PC-9 (cell line): ENCODE measurements around the gene SPATS2. TPM values are rescaled to one million over a fixed set of nuclear protein-coding genes. Genes with fewer than 3 reads are reported as not detected.

Source experiments
- BruUV-seq: library from RNA; stranded (reverse); fragments of 400-500 nt; replicated peaks from 2 replicates; lab custom pipeline; 2021; lab: Mats Ljungman, UMichigan
- CTCF ChIA-PET: fragments of 300-600 bp; sonication (Branson Sonifier 250); formaldehyde crosslinking; loops from one replicate; lab custom pipeline; 2022; ENCODE audit warnings: antibody characterized with exemption; lab: Charles Lee
- POLR2A ChIA-PET: fragments of 300-600 bp; sonication (Branson Sonifier 250); formaldehyde crosslinking; loops from one replicate; lab custom pipeline; 2022; ENCODE audit warnings: antibody characterized with exemption; ENCODE audit not compliant: unreplicated experiment; lab: Charles Lee
- DNase-seq, 2 experiments: peaks; one replicate each; pipeline versions ENCODE4 v3.0.0 to v3.0.0-alpha.2; 2015 to 2022; ENCODE audit warnings: mixed read lengths in 1 of 2
- H2AFZ ChIP-seq: fragments of 200-600 bp; sonication (generic); 2 replicates; pipeline ENCODE4 v1.8.1; 2017; ENCODE audit warnings: antibody characterized with exemption
- H3F3A ChIP-seq: fragments of 200-600 bp; sonication (generic); 2 replicates; pipeline ENCODE4 v1.8.1; 2017; ENCODE audit warnings: antibody characterized with exemption, mild to moderate bottlenecking, low read depth; ENCODE audit not compliant: insufficient read depth
- H3K27ac ChIP-seq: fragments of 200-600 bp; sonication (generic); 2 replicates; pipeline ENCODE4 v1.6.1; 2016; ENCODE audit warnings: mixed run types
- H3K27me3 ChIP-seq: fragments of 200-600 bp; sonication (generic); 2 replicates; pipeline ENCODE4 v1.6.1; 2016; ENCODE audit warnings: low read depth, mixed run types; ENCODE audit not compliant: insufficient read depth
- H3K36me3 ChIP-seq: fragments of 200-600 bp; sonication (generic); 2 replicates; pipeline ENCODE4 v1.6.1; 2016; ENCODE audit warnings: low read depth, mixed run types
- H3K4me1 ChIP-seq: fragments of 200-600 bp; sonication (generic); replicated peaks from 2 replicates; pipeline ENCODE4 v1.6.1; 2016; ENCODE audit warnings: mixed run types; ENCODE audit not compliant: insufficient read depth
- H3K4me2 ChIP-seq: fragments of 200-600 bp; sonication (generic); 2 replicates; pipeline ENCODE4 v1.6.1; 2017; ENCODE audit warnings: mixed run types
- H3K4me3 ChIP-seq: fragments of 200-600 bp; sonication (generic); 2 replicates; pipeline ENCODE4 v1.6.1; 2016; ENCODE audit warnings: mixed run types
- H3K79me2 ChIP-seq: fragments of 200-600 bp; sonication (generic); 2 replicates; pipeline ENCODE4 v1.6.1; 2017; ENCODE audit warnings: low read depth, mixed run types
- H3K9me2 ChIP-seq: fragments of 200-600 bp; sonication (generic); 2 replicates; pipeline ENCODE4 v1.8.1; 2017; ENCODE audit warnings: mild to moderate bottlenecking; ENCODE audit not compliant: insufficient read depth
- H3K9me3 ChIP-seq: fragments of 200-600 bp; sonication (generic); 2 replicates; pipeline ENCODE4 v1.8.1; 2016; ENCODE audit warnings: low read depth; ENCODE audit not compliant: insufficient read depth
- H4K20me1 ChIP-seq: fragments of 200-600 bp; sonication (generic); 2 replicates; pipeline ENCODE4 v1.8.1; 2017; ENCODE audit not compliant: insufficient read depth
- CTCF ChIP-seq: fragments of 200-600 bp; sonication (generic); conservative IDR thresholded peaks from 2 replicates; pipeline ENCODE4 v1.6.1; 2017; ENCODE audit warnings: mixed run types, antibody characterized with exemption, mild to moderate bottlenecking, moderate library complexity
- EZH2 ChIP-seq: fragments of 200-600 bp; sonication (generic); IDR thresholded peaks from 2 replicates; pipeline ENCODE4 v1.8.0; 2017; ENCODE audit warnings: antibody characterized with exemption, low read depth
- intact Hi-C: fragments of 100-400 bp; cut with micrococcal nuclease; formaldehyde crosslinking; loops from one replicate; pipeline ENCODE4 v1.10.0; 2022; ENCODE audit not compliant: unreplicated experiment
- total RNA-seq: library from RNA; stranded (reverse); gene quantifications from 2 replicates; pipeline ENCODE4 v1.2.3, GENCODE V29; 2021

The SPATS2 gene
- total RNA-seq, 1 experiment from 2014 or later, result 65.1 TPM

GRCh38 chr12:49417558-49417957, 50.3 kb downstream of the SPATS2 start:
- POLR2A ChIA-PET, result no interaction called here
- Histone ChIP-seq H4K20me1 (no peaks in the 10 kb centered on the region), H3K27ac (no peak overlapping the region), H3K27me3 (no peaks in the 10 kb centered on the region), H3K9me3 (no peaks in the 10 kb centered on the region), H3K9me2 (no peaks in the 10 kb centered on the region), H3K4me3 (no peak overlapping the region), H3K4me2 (no peak overlapping the region), H3K36me3 (no peaks in the 10 kb centered on the region), H3F3A (peaks cover 8% of the 10 kb centered on the region; the same call in 1 of the 2 replicates), H3K79me2 (no peaks in the 10 kb centered on the region), H3K4me1 (no peaks in the 10 kb centered on the region), H2AFZ (no peak overlapping the region)
- intact Hi-C loops, result no loop called here
- CTCF ChIA-PET, result interaction anchor here (0.7 kb wide), 2 partner anchors 54 to 66 kb away, joined by 3 to 6 read pairs; no protein-coding TSS in a partner anchor
- BruUV-seq, result no TSS peak
- TF ChIP-seq EZH2, result no peak
- DNase-seq, result no peak

GRCh38 chr12:49420556-49420955, 53.3 kb downstream of the SPATS2 start:
- H3K27ac ChIP-seq, result no peak overlapping the region
- ChIA-PET CTCF (no interaction called here), POLR2A (no interaction called here)
- no peak for DNase-seq
- no peaks in the 10 kb centered on the region; the same call in 1 of the 2 replicates for H3K79me2 ChIP-seq
- H3K9me2 ChIP-seq, result no peaks in the 10 kb centered on the region
- no peaks in the 10 kb centered on the region for H3K36me3 ChIP-seq
- H3K4me2 ChIP-seq, result no peak overlapping the region
- no peak overlapping the region for H2AFZ ChIP-seq
- H3K9me3 ChIP-seq, result no peaks in the 10 kb centered on the region
- no TSS peak for BruUV-seq
- H3F3A ChIP-seq, result peaks cover 1% of the 10 kb centered on the region; the same call in 1 of the 2 replicates
- H3K27me3 ChIP-seq, result no peaks in the 10 kb centered on the region
- H4K20me1 ChIP-seq, result 0 out of 2 replicates have a peak, but pooled peaks cover 3% of the 10 kb centered on the region
- no peaks in the 10 kb centered on the region for H3K4me1 ChIP-seq
- H3K4me3 ChIP-seq, result no peak overlapping the region
- TF ChIP-seq EZH2, result no peak
- intact Hi-C loops, result no loop called here

- Histone ChIP-seq H3K9me3 (no peaks in the 10 kb centered on the region), H3K4me1 (no peaks in the 10 kb centered on the region), H3K9me2 (no peaks in the 10 kb centered on the region), H3K4me3 (no peak overlapping the region), H3K4me2 (no peak overlapping the region), H3K27me3 (no peaks in the 10 kb centered on the region), H3K27ac (no peak overlapping the region), H3F3A (0 out of 2 replicates have a peak, but pooled peaks cover 5% of the 10 kb centered on the region), H4K20me1 (0 out of 2 replicates have a peak, but pooled peaks cover 4% of the 10 kb centered on the region), H2AFZ (no peak overlapping the region), H3K79me2 (peaks cover 4% of the 10 kb centered on the region; the same call in 1 of the 2 replicates), H3K36me3 (no peaks in the 10 kb centered on the region)
- intact Hi-C loops, result no loop called here
- DNase-seq, result no peak
- POLR2A ChIA-PET, result no interaction called here
- TF ChIP-seq CTCF, result no peak
- no peak for TF ChIP-seq EZH2
- no TSS peak for BruUV-seq
- CTCF ChIA-PET, result no interaction called here
Observed at GRCh38 chr12:49422114-49422513, 54.9 kb downstream of the SPATS2 start.

- BruUV-seq, result no TSS peak
- Histone ChIP-seq H3K27me3 (no peaks in the 10 kb centered on the region), H3F3A (0 out of 2 replicates have a peak, but pooled peaks cover 11% of the 10 kb centered on the region), H2AFZ (no peak overlapping the region), H3K4me1 (no peaks in the 10 kb centered on the region), H3K79me2 (peaks cover 7% of the 10 kb centered on the region), H3K4me2 (no peak overlapping the region), H3K4me3 (no peak overlapping the region), H3K9me2 (no peaks in the 10 kb centered on the region), H3K36me3 (no peaks in the 10 kb centered on the region), H3K27ac (no peak overlapping the region), H4K20me1 (peaks cover 10% of the 10 kb centered on the region), H3K9me3 (no peaks in the 10 kb centered on the region)
- CTCF ChIA-PET, result no interaction called here
- POLR2A ChIA-PET, result interaction anchor here (0.5 to 0.7 kb wide), 2 partner anchors 9 to 35 kb away, joined by 3 read pairs; no protein-coding TSS in a partner anchor
- intact Hi-C loops, result no loop called here
- DNase-seq, result no peak
- TF ChIP-seq EZH2, result no peak
- no peak for TF ChIP-seq CTCF
Observed at GRCh38 chr12:49428793-49429192, 61.5 kb downstream of the SPATS2 start.
